ENCODE results near the gene TAS2R40.

The TAS2R40 gene

DNA sequence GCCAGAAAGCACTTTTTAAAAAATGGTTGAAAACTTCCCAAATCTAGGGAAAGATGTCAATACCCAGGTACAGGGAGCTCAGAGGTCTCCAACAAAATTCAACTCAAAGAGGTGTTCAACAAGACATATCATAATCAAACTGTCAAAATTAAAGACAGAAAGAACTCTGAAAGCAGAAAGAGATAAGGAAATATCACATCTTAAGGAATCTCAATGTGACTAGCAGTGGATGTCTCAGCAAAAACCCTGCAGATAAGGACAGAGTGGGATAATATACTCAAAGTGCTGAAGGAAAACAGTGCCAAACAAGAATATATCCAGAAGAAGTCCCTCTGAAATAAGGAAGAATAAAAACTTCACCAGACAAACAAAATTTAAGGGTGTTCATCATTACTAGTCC lies 28.4 kb downstream of the TAS2R40 start:
- TF ChIP-seq FOXP2 (optimal IDR thresholded peaks at IDR 0.05; ENCODE audit: borderline replicate concordance, extremely low read depth, extremely low read length, insufficient read depth) (no peak), SIN3A (IDR thresholded peaks at IDR 0.05; ENCODE audit: borderline replicate concordance, insufficient read depth, low read length) (no peak), POLR2AphosphoS5 (IDR thresholded peaks at IDR 0.05; ENCODE audit: low read depth, low read length) (no peak), TAF1 (IDR thresholded peaks at IDR 0.05; ENCODE audit: borderline replicate concordance, insufficient read depth, low read length) (no peak), REST (IDR thresholded peaks at IDR 0.05; ENCODE audit: insufficient read depth in 1 of 2, low read depth in 2 of 2, low read length in 2 of 2) (no peak)

DNA sequence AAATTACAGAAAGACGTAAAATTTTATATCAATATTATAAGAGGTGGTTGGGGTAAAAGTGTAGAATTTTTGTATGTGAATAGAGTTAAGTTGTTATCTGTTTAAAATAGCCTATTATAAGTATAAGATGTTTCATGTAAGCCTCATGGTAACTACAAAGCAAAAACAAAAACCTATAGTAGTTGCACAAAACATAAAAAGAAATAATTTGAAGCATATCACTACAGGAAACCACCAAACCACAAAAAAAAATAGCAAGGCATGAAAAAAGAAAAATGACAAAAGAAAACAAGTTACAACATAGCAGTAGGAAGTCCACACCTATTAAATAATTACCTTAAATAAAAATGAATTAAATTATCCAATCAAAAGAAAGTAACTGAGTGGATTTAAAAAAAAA lies 29.0 kb downstream of the TAS2R40 start:
- no peak for TF ChIP-seq SIN3A (IDR thresholded peaks at IDR 0.05; ENCODE audit: borderline replicate concordance, insufficient read depth, low read length)
- no peak for TF ChIP-seq POLR2AphosphoS5 (IDR thresholded peaks at IDR 0.05; ENCODE audit: low read depth, low read length)
- no peak for TF ChIP-seq REST (IDR thresholded peaks at IDR 0.05; ENCODE audit: insufficient read depth in 1 of 2, low read depth in 2 of 2, low read length in 2 of 2)

DNA sequence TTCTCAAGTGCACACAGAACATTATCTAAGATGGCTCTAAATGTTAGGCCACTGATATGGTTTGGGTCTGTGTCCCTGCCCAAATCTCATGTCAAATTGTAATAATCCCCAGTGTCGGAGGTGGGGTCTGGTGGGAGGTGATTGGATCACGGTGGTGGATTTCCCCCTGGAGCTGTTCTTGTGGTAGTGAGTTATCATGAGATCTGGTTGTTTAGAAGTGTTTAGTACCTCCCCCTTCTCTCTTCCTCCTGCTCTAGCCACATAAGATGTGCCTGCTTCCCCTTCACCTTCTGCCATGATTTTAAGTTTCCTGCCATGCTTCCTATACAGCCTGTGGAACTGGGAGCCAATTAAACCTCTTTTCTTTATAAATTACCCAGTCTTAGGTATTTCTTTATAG lies 30.2 kb downstream of the TAS2R40 start:
- TF ChIP-seq FOXP2 (optimal IDR thresholded peaks at IDR 0.05; ENCODE audit: borderline replicate concordance, extremely low read depth, extremely low read length, insufficient read depth) (no peak), POLR2AphosphoS5 (IDR thresholded peaks at IDR 0.05; ENCODE audit: low read depth, low read length) (no peak), SIN3A (IDR thresholded peaks at IDR 0.05; ENCODE audit: borderline replicate concordance, insufficient read depth, low read length) (no peak), REST (IDR thresholded peaks at IDR 0.05; ENCODE audit: insufficient read depth in 1 of 2, low read depth in 2 of 2, low read length in 2 of 2) (no peak), TAF1 (IDR thresholded peaks at IDR 0.05; ENCODE audit: borderline replicate concordance, insufficient read depth, low read length) (no peak)

DNA sequence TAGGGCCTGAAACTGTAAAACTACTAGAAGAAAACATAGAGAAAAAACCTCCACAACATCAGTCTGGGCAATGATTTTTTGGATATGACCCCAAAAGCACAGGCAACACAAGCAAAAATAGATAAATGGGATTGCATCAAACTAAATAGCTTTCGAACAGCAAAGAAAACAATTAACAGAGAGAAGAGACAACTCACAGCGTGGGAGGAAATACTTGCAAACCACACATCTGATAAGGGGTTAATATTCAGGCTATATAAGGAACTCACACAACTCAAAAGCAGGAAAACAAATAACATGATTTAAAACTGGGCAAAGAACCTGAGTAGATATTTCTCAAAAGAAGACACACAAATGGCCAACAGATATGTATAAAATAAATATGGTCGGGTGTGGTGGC lies 33.7 kb downstream of the TAS2R40 start:
- no peak for TF ChIP-seq FOXP2 (optimal IDR thresholded peaks at IDR 0.05; ENCODE audit: borderline replicate concordance, extremely low read depth, extremely low read length, insufficient read depth)
- TF ChIP-seq SIN3A (IDR thresholded peaks at IDR 0.05; ENCODE audit: borderline replicate concordance, insufficient read depth, low read length), result no peak

- TF ChIP-seq SIN3A (IDR thresholded peaks at IDR 0.05; ENCODE audit: borderline replicate concordance, insufficient read depth, low read length), result no peak
- no peak for TF ChIP-seq POLR2AphosphoS5 (IDR thresholded peaks at IDR 0.05; ENCODE audit: low read depth, low read length)
- TF ChIP-seq FOXP2 (optimal IDR thresholded peaks at IDR 0.05; ENCODE audit: borderline replicate concordance, extremely low read depth, extremely low read length, insufficient read depth), result no peak
- TF ChIP-seq TAF1 (IDR thresholded peaks at IDR 0.05; ENCODE audit: borderline replicate concordance, insufficient read depth, low read length), result no peak
- TF ChIP-seq REST (IDR thresholded peaks at IDR 0.05; ENCODE audit: insufficient read depth in 1 of 2, low read depth in 2 of 2, low read length in 2 of 2), result no peak
These were observed 34.5 kb downstream of the TAS2R40 start for GRCh38 chr7:143256325-143256724.

Measured in PFSK-1 (cell line).